ENCODE measurements around the gene AP1M1. TPM values are rescaled to one million over a fixed set of nuclear protein-coding genes. Genes with fewer than 3 reads are reported as not detected.

The AP1M1 gene
- total RNA-seq, 6 experiments from 2014 or later: 44.5 to 102 (median 62.5) TPM

DNA sequence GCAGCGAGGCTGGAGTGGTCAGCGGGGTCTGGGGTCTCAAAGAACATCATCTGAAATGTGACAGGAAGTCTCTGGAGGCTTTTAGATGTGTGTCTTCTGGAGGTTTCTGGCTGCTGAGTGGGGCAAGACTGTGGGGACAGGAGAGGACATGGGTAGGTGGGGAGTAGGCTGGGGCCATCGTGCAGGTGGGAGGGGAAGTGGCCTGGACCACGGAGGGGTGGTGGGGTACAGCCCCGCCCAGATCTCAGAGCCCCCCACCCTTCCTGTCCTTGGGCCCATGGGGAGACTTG is 6.2 kb downstream of the AP1M1 start:
- no peaks in the 10 kb centered on the region for H3K27me3 ChIP-seq
- no peak for DNase-seq
- H3K36me3 ChIP-seq: peaks cover 0 to 31% (median 13%) of the 10 kb centered on the region in 4 donors
- no peak for ATAC-seq
- TF ChIP-seq CTCF (IDR thresholded peaks at IDR 0.05): no peak
- no peak for TF ChIP-seq POLR2A (IDR thresholded peaks at IDR 0.05)
- WGBS (ENCODE audit: insufficient coverage, low coverage, low lambda C conversion rate, missing lambda C conversion rate): 85% methylated on average over 2 of the region's 5 CpGs
- H3K4me1 ChIP-seq: peaks cover 3 to 73% (median 38%) of the 10 kb centered on the region in 4 donors
- no peak overlapping the region for H3K4me3 ChIP-seq
- no peak overlapping the region for H3K27ac ChIP-seq
- intact Hi-C loops (cut with DNase I): no loop called here
- H3K9me3 ChIP-seq: no peaks in the 10 kb centered on the region

DNA sequence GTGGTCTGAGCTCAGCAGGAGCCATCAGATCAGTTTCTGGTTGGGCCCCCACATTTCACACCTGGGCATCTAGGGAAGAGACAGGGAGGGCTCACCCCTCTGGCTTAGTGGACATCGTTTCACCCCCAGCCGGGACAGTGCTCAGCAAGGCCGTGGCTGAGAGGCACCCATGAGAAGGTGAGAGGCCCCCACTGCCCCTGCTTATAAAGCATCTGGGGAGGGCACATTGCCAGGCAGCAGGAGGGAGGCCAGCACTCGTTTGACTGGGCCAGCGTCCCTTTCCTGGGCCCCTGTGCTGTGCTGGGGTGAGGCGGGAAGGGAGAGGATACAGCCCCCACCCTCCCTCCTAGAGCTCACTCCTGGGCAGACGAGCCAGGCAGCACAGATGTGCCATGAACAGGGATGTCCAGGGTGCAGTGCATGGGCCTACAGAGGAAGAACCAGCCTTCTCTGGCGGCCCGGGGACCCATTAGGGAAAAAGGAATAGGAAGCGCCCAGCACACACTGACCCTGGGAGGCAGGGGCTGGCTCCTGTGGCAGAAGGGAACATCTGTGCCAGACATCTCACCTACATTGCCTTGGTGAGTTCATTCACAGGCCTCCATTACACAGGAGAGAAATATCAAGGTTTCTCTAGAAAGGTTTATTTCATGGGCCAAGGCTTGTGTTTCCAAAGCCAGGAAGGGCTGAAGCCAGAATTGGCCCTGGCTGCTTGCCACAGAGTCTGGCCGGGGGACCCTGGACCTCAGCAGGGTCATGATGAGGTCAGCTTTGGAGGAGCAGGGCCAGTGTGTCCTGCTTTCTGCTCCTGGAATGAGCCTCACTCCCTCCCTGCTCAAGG is 7.7 kb downstream of the AP1M1 start:
- H3K27me3 ChIP-seq: no peaks in the 10 kb centered on the region
- no CpG with 5 or more reads among the region's 11 CpGs for WGBS (ENCODE audit: insufficient coverage, low coverage, low lambda C conversion rate, missing lambda C conversion rate)
- intact Hi-C loops (cut with DNase I): no loop called here
- H3K4me3 ChIP-seq: no peak overlapping the region
- H3K27ac ChIP-seq: peak overlapping the region in 2 of 3 donors; percentile 65 to 78
- peaks cover 3 to 64% (median 30%) of the 10 kb centered on the region in 4 donors for H3K4me1 ChIP-seq
- H3K36me3 ChIP-seq: peaks cover 5 to 46% (median 19%) of the 10 kb centered on the region in 4 donors
- ATAC-seq: peak; percentile 57 to 80 (median 76)
- peak; percentile 75 to 89 (median 88) for DNase-seq
- no peak for TF ChIP-seq POLR2A (IDR thresholded peaks at IDR 0.05)
- no peak for TF ChIP-seq CTCF (IDR thresholded peaks at IDR 0.05)
- no peaks in the 10 kb centered on the region for H3K9me3 ChIP-seq

- ATAC-seq: no peak
- intact Hi-C loops (cut with DNase I): no loop called here
- WGBS (ENCODE audit: insufficient coverage, low coverage, low lambda C conversion rate, missing lambda C conversion rate): 70% methylated on average over 2 of the region's 14 CpGs
- H3K4me3 ChIP-seq: no peak overlapping the region
- H3K4me1 ChIP-seq: peaks cover 3 to 57% (median 26%) of the 10 kb centered on the region in 4 donors
- H3K36me3 ChIP-seq: peaks cover 5 to 51% (median 24%) of the 10 kb centered on the region in 4 donors
- no peaks in the 10 kb centered on the region for H3K27me3 ChIP-seq
- TF ChIP-seq CTCF (IDR thresholded peaks at IDR 0.05) (no peak), POLR2A (IDR thresholded peaks at IDR 0.05) (no peak)
- no peaks in the 10 kb centered on the region for H3K9me3 ChIP-seq
- no peak for DNase-seq
- H3K27ac ChIP-seq: peak overlapping the region in 2 of 3 donors; percentile 65 to 78
Measured at GRCh38 chr19:16206046-16206605, 8.4 kb downstream of the AP1M1 start.

DNA sequence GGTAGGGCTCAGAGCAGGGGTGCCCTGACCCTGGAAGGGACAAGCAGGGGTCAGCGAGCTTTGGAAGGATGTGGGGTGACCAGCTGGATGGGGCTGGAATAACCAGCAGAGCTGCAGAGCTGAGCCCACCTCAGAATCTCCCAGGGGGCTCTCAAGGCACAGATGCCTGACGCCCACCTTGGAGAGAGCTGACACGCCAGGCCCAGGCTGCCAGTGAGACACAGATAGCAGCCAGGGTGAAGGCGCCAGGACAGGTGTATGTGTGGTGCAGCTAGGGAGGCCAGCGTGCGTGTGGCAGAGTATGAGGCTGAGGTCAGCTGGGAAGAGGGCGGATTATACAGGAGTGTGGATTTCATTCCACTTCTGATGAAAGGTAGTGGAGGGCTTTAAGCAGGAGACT is 8.9 kb downstream of the AP1M1 start:
- no peak for TF ChIP-seq CTCF (IDR thresholded peaks at IDR 0.05)
- TF ChIP-seq POLR2A (IDR thresholded peaks at IDR 0.05): no peak
- no peaks in the 10 kb centered on the region for H3K9me3 ChIP-seq
- H3K4me3 ChIP-seq: no peak overlapping the region
- ATAC-seq (no peak), DNase-seq (no peak)
- H3K4me1 ChIP-seq: peaks cover 3 to 52% (median 24%) of the 10 kb centered on the region in 4 donors
- WGBS (ENCODE audit: insufficient coverage, low coverage, low lambda C conversion rate, missing lambda C conversion rate): 91% methylated on average over 4 of the region's 7 CpGs
- H3K27me3 ChIP-seq: no peaks in the 10 kb centered on the region
- H3K36me3 ChIP-seq: peaks cover 5 to 51% (median 24%) of the 10 kb centered on the region in 4 donors
- no peak overlapping the region for H3K27ac ChIP-seq
- intact Hi-C loops (cut with DNase I): no loop called here
